ENCODE data around the gene WFIKKN1. TPM values are rescaled to one million over a fixed set of nuclear protein-coding genes. Genes with fewer than 3 reads are reported as not detected.

The WFIKKN1 gene
- total RNA-seq, 1 donor from 2014 or later = 0.56 TPM

GRCh38 chr16:635573-636205 is 4.9 kb downstream of the WFIKKN1 start:
- DNase-seq (ENCODE audit: extremely low spot score, unreplicated experiment) = no peak
- H3K27ac Mint-ChIP-seq (ENCODE audit: unreplicated experiment) = no peak overlapping the region
- no peak for TF ChIP-seq CTCF (IDR thresholded peaks at IDR 0.05)
- no peaks in the 10 kb centered on the region for H3K27me3 Mint-ChIP-seq (ENCODE audit: unreplicated experiment)
- no peaks in the 10 kb centered on the region for H3K36me3 Mint-ChIP-seq (ENCODE audit: unreplicated experiment)
- H3K9me3 Mint-ChIP-seq (ENCODE audit: unreplicated experiment) = no peaks in the 10 kb centered on the region
- H3K4me1 Mint-ChIP-seq (ENCODE audit: unreplicated experiment) = peaks cover 9% of the 10 kb centered on the region
- H3K4me3 Mint-ChIP-seq (ENCODE audit: unreplicated experiment) = peak overlapping the region; percentile 91

- DNase-seq (ENCODE audit: extremely low spot score, unreplicated experiment) = peak; percentile 97
- peak within 1 kb of the TSS; percentile 98 for H3K27ac Mint-ChIP-seq (ENCODE audit: unreplicated experiment)
- H3K4me1 Mint-ChIP-seq (ENCODE audit: unreplicated experiment) = peaks cover 7% of the 10 kb centered on the region
- no peaks in the 10 kb centered on the region for H3K36me3 Mint-ChIP-seq (ENCODE audit: unreplicated experiment)
- H3K4me3 Mint-ChIP-seq (ENCODE audit: unreplicated experiment) = peak within 1 kb of the TSS; percentile 91
- H3K9me3 Mint-ChIP-seq (ENCODE audit: unreplicated experiment) = no peaks in the 10 kb centered on the region
- TF ChIP-seq CTCF (IDR thresholded peaks at IDR 0.05) = no peak
- H3K27me3 Mint-ChIP-seq (ENCODE audit: unreplicated experiment) = no peaks in the 10 kb centered on the region
Observed at GRCh38 chr16:636206-637080, 5.7 kb downstream of the WFIKKN1 start, which contains the start of gene METTL26. Gene METTL26 (minus strand): TSS chr16:636305. CDS start chr16:636290, 15 bp downstream.

- DNase-seq (ENCODE audit: extremely low spot score, unreplicated experiment) = no peak
- Mint-ChIP-seq H3K9me3 (ENCODE audit: unreplicated experiment) (no peaks in the 10 kb centered on the region), H3K4me3 (ENCODE audit: unreplicated experiment) (peak overlapping the region; percentile 91), H3K27ac (ENCODE audit: unreplicated experiment) (no peak overlapping the region), H3K36me3 (ENCODE audit: unreplicated experiment) (no peaks in the 10 kb centered on the region), H3K4me1 (ENCODE audit: unreplicated experiment) (peaks cover 7% of the 10 kb centered on the region), H3K27me3 (ENCODE audit: unreplicated experiment) (no peaks in the 10 kb centered on the region)
- TF ChIP-seq CTCF (IDR thresholded peaks at IDR 0.05) = no peak
Observed at GRCh38 chr16:637081-638018, 6.6 kb downstream of the WFIKKN1 start.

GRCh38 chr16:638034-638543 is 7.3 kb downstream of the WFIKKN1 start:
- Mint-ChIP-seq H3K4me1 (ENCODE audit: unreplicated experiment) (peaks cover 11% of the 10 kb centered on the region), H3K27ac (ENCODE audit: unreplicated experiment) (no peak overlapping the region), H3K27me3 (ENCODE audit: unreplicated experiment) (no peaks in the 10 kb centered on the region), H3K4me3 (ENCODE audit: unreplicated experiment) (no peak overlapping the region), H3K9me3 (ENCODE audit: unreplicated experiment) (no peaks in the 10 kb centered on the region), H3K36me3 (ENCODE audit: unreplicated experiment) (no peaks in the 10 kb centered on the region)
- DNase-seq (ENCODE audit: extremely low spot score, unreplicated experiment) = no peak
- TF ChIP-seq CTCF (IDR thresholded peaks at IDR 0.05) = no peak

Measured in osteocyte (in vitro differentiated cells).